NOMO-1 treated with dmso at 0.1 percent for 144 hours (cell line): Measurements from ENCODE around the gene SMIM38.

ENCODE experiments used
- DNase-seq: peaks from one replicate; lab custom pipeline; 2025; ENCODE audit not compliant: unreplicated experiment; lab: John Stamatoyannopoulos, UW

SMIM38 gene

GRCh38 chr11:69174841-69175240 lies 19.1 kb downstream of the SMIM38 start:
- DNase-seq = no peak

- DNase-seq = no peak
These were observed 23.2 kb downstream of the SMIM38 start for GRCh38 chr11:69178819-69179482.

GRCh38 chr11:69180226-69180625 lies 24.5 kb downstream of the SMIM38 start:
- no peak for DNase-seq

- no peak for DNase-seq
These were observed 25.0 kb downstream of the SMIM38 start for GRCh38 chr11:69180726-69181125.

- DNase-seq = no peak
These were observed 27.9 kb downstream of the SMIM38 start for GRCh38 chr11:69183613-69184012.

- DNase-seq = no peak
These were observed 30.9 kb downstream of the SMIM38 start for GRCh38 chr11:69186316-69187260.

- DNase-seq = no peak
These were observed 31.9 kb downstream of the SMIM38 start for GRCh38 chr11:69187540-69188065.

GRCh38 chr11:69189059-69189458 lies 33.3 kb downstream of the SMIM38 start:
- no peak for DNase-seq

- no peak for DNase-seq
These were observed 35.2 kb downstream of the SMIM38 start for GRCh38 chr11:69190796-69191536.

GRCh38 chr11:69192301-69192721 lies 36.6 kb downstream of the SMIM38 start:
- no peak for DNase-seq

- no peak for DNase-seq
These were observed 37.4 kb downstream of the SMIM38 start for GRCh38 chr11:69193151-69193550.

- DNase-seq = no peak
These were observed 37.9 kb downstream of the SMIM38 start for GRCh38 chr11:69193629-69194028.

- DNase-seq = no peak
These were observed 38.7 kb downstream of the SMIM38 start for GRCh38 chr11:69194396-69194795.

- no peak for DNase-seq
These were observed 39.2 kb downstream of the SMIM38 start for GRCh38 chr11:69194956-69195355.

GRCh38 chr11:69195824-69196782 lies 40.4 kb downstream of the SMIM38 start:
- no peak for DNase-seq

GRCh38 chr11:69196783-69197169 lies 41.0 kb downstream of the SMIM38 start:
- no peak for DNase-seq

- no peak for DNase-seq
These were observed 43.3 kb downstream of the SMIM38 start for GRCh38 chr11:69198891-69199582.

GRCh38 chr11:69199583-69200315 lies 44.0 kb downstream of the SMIM38 start:
- DNase-seq = no peak
